IgD-negative memory B cell (primary cell): ENCODE measurements around the gene RNF213. TPM values are rescaled to one million over a fixed set of nuclear protein-coding genes. Genes with fewer than 3 reads are reported as not detected.

ENCODE experiments used
- H3K27ac Mint-ChIP-seq, 3 donors: one replicate each; pipeline ENCODE4 v1.8.0; 2020 to 2022; ENCODE audit warnings: mild to moderate bottlenecking in 3 of 3, mixed read lengths in 3 of 3, moderate library complexity in 1 of 3
- H3K27me3 Mint-ChIP-seq: one replicate; pipeline ENCODE4 v1.8.0; 2021; ENCODE audit warnings: mixed read lengths
- H3K36me3 Mint-ChIP-seq: one replicate; pipeline ENCODE4 v1.8.0; 2020; ENCODE audit warnings: mild to moderate bottlenecking, mixed read lengths
- H3K4me1 Mint-ChIP-seq, 3 donors: one replicate each; pipeline ENCODE4 v1.8.0; 2020 to 2022; ENCODE audit warnings: mixed read lengths in 3 of 3, mild to moderate bottlenecking in 1 of 3
- H3K4me3 Mint-ChIP-seq, 4 donors: one replicate each; pipeline ENCODE4 v1.8.0; 2020 to 2022; ENCODE audit warnings: mild to moderate bottlenecking in 4 of 4, mixed read lengths in 4 of 4, moderate library complexity in 3 of 4
- H3K9me3 Mint-ChIP-seq, 3 donors: one replicate each; pipeline ENCODE4 v1.8.0; 2020 to 2021; ENCODE audit warnings: mixed read lengths in 3 of 3, mild to moderate bottlenecking in 1 of 3
- polyA plus RNA-seq: library from polyadenylated mRNA; unstranded; fragments of 300-500 nt; fragmentation: Illumina TruSeq; gene quantifications from one replicate; pipeline ENCODE4 v1.2.3, GENCODE V29; 2021

RNF213 gene
- polyA plus RNA-seq, 1 donor from 2014 or later = 26.2 TPM

- H3K27me3 Mint-ChIP-seq = peaks cover 7% of the 10 kb centered on the region
- no peaks in the 10 kb centered on the region for H3K4me1 Mint-ChIP-seq
- H3K9me3 Mint-ChIP-seq = no peaks in the 10 kb centered on the region
- no peak overlapping the region for H3K27ac Mint-ChIP-seq
- H3K4me3 Mint-ChIP-seq = no peak overlapping the region
- H3K36me3 Mint-ChIP-seq = peaks cover 2% of the 10 kb centered on the region
These were observed 182.1 kb downstream of the RNF213 start for GRCh38 chr17:80442764-80443163.

GRCh38 chr17:80443498-80443897 is 182.8 kb downstream of the RNF213 start:
- Mint-ChIP-seq H3K27me3 (peaks cover 7% of the 10 kb centered on the region), H3K4me3 (no peak overlapping the region)

GRCh38 chr17:80443916-80444643 is 183.4 kb downstream of the RNF213 start:
- Mint-ChIP-seq H3K36me3 (peaks cover 2% of the 10 kb centered on the region), H3K4me3 (no peak overlapping the region), H3K27me3 (peaks cover 7% of the 10 kb centered on the region), H3K27ac (no peak overlapping the region), H3K9me3 (no peaks in the 10 kb centered on the region), H3K4me1 (no peaks in the 10 kb centered on the region)

More at GRCh38 chr17:80443498-80443897, 182.8 kb downstream of the RNF213 start:
- H3K27ac Mint-ChIP-seq = no peak overlapping the region
- H3K4me1 Mint-ChIP-seq = no peaks in the 10 kb centered on the region
- peaks cover 2% of the 10 kb centered on the region for H3K36me3 Mint-ChIP-seq
- no peaks in the 10 kb centered on the region for H3K9me3 Mint-ChIP-seq

- no peak overlapping the region for H3K4me3 Mint-ChIP-seq
- peaks cover 7% of the 10 kb centered on the region for H3K27me3 Mint-ChIP-seq
- no peak overlapping the region for H3K27ac Mint-ChIP-seq
These were observed 184.0 kb downstream of the RNF213 start for GRCh38 chr17:80444644-80444979.

DNA sequence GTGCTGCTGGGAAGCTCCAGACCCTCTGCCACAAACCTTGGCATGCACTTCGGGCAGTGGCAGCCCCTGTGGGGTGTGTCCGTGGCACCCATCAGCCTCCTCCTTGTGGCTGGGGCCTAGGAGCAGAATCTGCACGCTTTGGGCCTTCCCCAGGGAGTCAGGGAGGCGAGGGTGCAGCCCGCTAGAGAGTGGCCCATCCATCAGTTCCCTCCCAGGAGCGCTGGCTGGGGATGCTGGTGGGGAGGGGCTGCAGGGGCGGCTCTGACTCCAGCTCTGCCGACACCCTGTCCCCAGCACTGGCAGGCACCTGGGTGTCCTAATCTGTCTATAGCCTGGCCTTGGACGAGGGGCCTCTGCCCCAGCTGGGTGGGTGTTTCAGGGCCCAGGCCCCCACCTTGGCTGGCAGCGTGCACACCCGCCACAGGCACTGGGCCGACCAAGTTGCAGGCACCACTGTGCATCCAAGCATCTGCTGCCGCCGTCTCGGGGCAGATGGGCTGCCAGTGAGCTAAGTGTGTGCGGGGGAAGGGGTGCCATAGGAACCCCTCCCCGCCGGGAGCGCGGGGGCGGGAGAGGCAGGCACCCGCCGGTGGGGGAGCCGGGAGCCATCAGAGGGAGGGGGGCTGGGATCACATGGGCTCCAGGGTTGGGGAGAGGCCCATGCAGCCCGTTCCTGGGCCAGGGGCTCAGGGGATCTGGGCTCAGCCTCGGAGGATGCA is 184.5 kb downstream of the RNF213 start:
- Mint-ChIP-seq H3K4me3 (no peak overlapping the region), H3K27me3 (peaks cover 7% of the 10 kb centered on the region), H3K27ac (no peak overlapping the region), H3K4me1 (no peaks in the 10 kb centered on the region), H3K9me3 (no peaks in the 10 kb centered on the region), H3K36me3 (peaks cover 2% of the 10 kb centered on the region)

More at GRCh38 chr17:80444644-80444979, 184.0 kb downstream of the RNF213 start:
- Mint-ChIP-seq H3K9me3 (no peaks in the 10 kb centered on the region), H3K4me1 (no peaks in the 10 kb centered on the region), H3K36me3 (peaks cover 2% of the 10 kb centered on the region)

- no peaks in the 10 kb centered on the region for H3K4me1 Mint-ChIP-seq
- no peaks in the 10 kb centered on the region for H3K9me3 Mint-ChIP-seq
- H3K36me3 Mint-ChIP-seq = peaks cover 3% of the 10 kb centered on the region
- H3K4me3 Mint-ChIP-seq = no peak overlapping the region
- H3K27me3 Mint-ChIP-seq = peaks cover 9% of the 10 kb centered on the region
- H3K27ac Mint-ChIP-seq = no peak overlapping the region
These were observed 185.1 kb downstream of the RNF213 start for GRCh38 chr17:80445726-80446110.

- peaks cover 9% of the 10 kb centered on the region for H3K27me3 Mint-ChIP-seq
- H3K36me3 Mint-ChIP-seq = peaks cover 3% of the 10 kb centered on the region
- no peaks in the 10 kb centered on the region for H3K4me1 Mint-ChIP-seq
- H3K9me3 Mint-ChIP-seq = no peaks in the 10 kb centered on the region
- H3K4me3 Mint-ChIP-seq = no peak overlapping the region
- no peak overlapping the region for H3K27ac Mint-ChIP-seq
These were observed 186.2 kb downstream of the RNF213 start for GRCh38 chr17:80446645-80447405.

GRCh38 chr17:80447790-80448189 is 187.1 kb downstream of the RNF213 start:
- Mint-ChIP-seq H3K9me3 (no peaks in the 10 kb centered on the region), H3K36me3 (peaks cover 2% of the 10 kb centered on the region), H3K27me3 (peaks cover 8% of the 10 kb centered on the region), H3K27ac (no peak overlapping the region), H3K4me1 (no peaks in the 10 kb centered on the region), H3K4me3 (no peak overlapping the region)

Other genes starting within 250 kb of the RNF213 start
- 1.7 TPM for gene TBC1D16, start 225.0 kb upstream of the RNF213 start, polyA plus RNA-seq
- gene CCDC40, start 224.2 kb upstream of the RNF213 start, polyA plus RNA-seq = not detected
- 11.3 TPM for gene GAA, start 159.3 kb upstream of the RNF213 start, polyA plus RNA-seq
- gene EIF4A3, start 113.7 kb upstream of the RNF213 start, polyA plus RNA-seq = 71.0 TPM
- gene CARD14, start 90.8 kb upstream of the RNF213 start, polyA plus RNA-seq = not detected
- gene SGSH, start 40.5 kb upstream of the RNF213 start, polyA plus RNA-seq = 31.6 TPM
- 2.7 TPM for gene SLC26A11, start 40.4 kb upstream of the RNF213 start, polyA plus RNA-seq
- gene ENDOV, start 154.3 kb downstream of the RNF213 start, polyA plus RNA-seq = 11.6 TPM
- gene NPTX1, start 215.8 kb downstream of the RNF213 start, polyA plus RNA-seq = not detected